PC-3 (cell line): ENCODE data around the gene CNTNAP2. TPM values are rescaled to one million over a fixed set of nuclear protein-coding genes. Genes with fewer than 3 reads are reported as not detected.

ENCODE experiments used
- ATAC-seq: fragments of 200-7000 bp; cut with Tn5 transposase; 2 replicates; pipeline ENCODE4 v1.9.1; 2020; ENCODE audit warnings: mild to moderate bottlenecking, moderate library complexity
- BruUV-seq: library from RNA; stranded (reverse); fragments of 400-500 nt; replicated peaks from 2 replicates; lab custom pipeline; 2021; lab: Mats Ljungman, UMichigan
- CTCF ChIA-PET: fragments of 300-600 bp; sonication (Branson Sonifier 250); formaldehyde crosslinking; loops from one replicate; lab custom pipeline; 2022; ENCODE audit warnings: antibody characterized with exemption; lab: Charles Lee
- POLR2A ChIA-PET: fragments of 300-600 bp; sonication (Branson Sonifier 250); formaldehyde crosslinking; loops from one replicate; lab custom pipeline; 2022; ENCODE audit warnings: antibody characterized with exemption; ENCODE audit not compliant: unreplicated experiment; lab: Charles Lee
- DNase-seq: peaks from one replicate; pipeline ENCODE4 v3.0.0-alpha.2; 2015
- H2AFZ ChIP-seq: fragments of 300-600 bp; sonication (generic); 2 replicates; pipeline ENCODE4 v1.6.0; 2016; ENCODE audit warnings: antibody characterized with exemption, low read length
- H3F3A ChIP-seq: fragments of 300-600 bp; sonication (generic); one replicate; pipeline ENCODE4 v1.6.0; 2017; ENCODE audit warnings: antibody characterized with exemption, low read length, control low read depth, mild to moderate bottlenecking; ENCODE audit not compliant: unreplicated experiment
- H3K27ac ChIP-seq: fragments of 300-600 bp; sonication (generic); 2 replicates; pipeline ENCODE4 v1.5.1; 2016; ENCODE audit warnings: mild to moderate bottlenecking, low read length
- H3K27me3 ChIP-seq: fragments of 300-600 bp; sonication (generic); 2 replicates; pipeline ENCODE4 v1.6.1; 2016; ENCODE audit warnings: low read length, mixed read lengths
- H3K36me3 ChIP-seq: fragments of 300-600 bp; sonication (generic); 2 replicates; pipeline ENCODE4 v1.6.1; 2016; ENCODE audit warnings: low read depth, mixed run types, low read length, mixed read lengths
- H3K4me1 ChIP-seq: fragments of 300-600 bp; sonication (generic); 2 replicates; pipeline ENCODE4 v1.5.1; 2016; ENCODE audit warnings: low read length; ENCODE audit not compliant: insufficient read depth
- H3K4me2 ChIP-seq: fragments of 300-600 bp; sonication (generic); 2 replicates; pipeline ENCODE4 v1.6.0; 2016; ENCODE audit warnings: low read length
- H3K4me3 ChIP-seq: fragments of 300-600 bp; sonication (generic); 2 replicates; pipeline ENCODE4 v1.5.1; 2016; ENCODE audit warnings: mild to moderate bottlenecking, low read length, mixed read lengths
- H3K79me2 ChIP-seq: fragments of 300-600 bp; sonication (generic); 2 replicates; pipeline ENCODE4 v1.6.1; 2017; ENCODE audit warnings: low read length, mixed read lengths
- H3K9ac ChIP-seq: fragments of 300-600 bp; sonication (generic); 2 replicates; pipeline ENCODE4 v1.6.0; 2016; ENCODE audit warnings: mild to moderate bottlenecking, low read length
- H3K9me2 ChIP-seq: fragments of 300-600 bp; sonication (generic); replicated peaks from 2 replicates; pipeline ENCODE4 v1.6.1; 2016; ENCODE audit warnings: mixed run types, low read length, mixed read lengths
- H3K9me3 ChIP-seq: fragments of 300-600 bp; sonication (generic); 2 replicates; pipeline ENCODE4 v1.6.1; 2016; ENCODE audit warnings: low read length, mixed read lengths
- H4K20me1 ChIP-seq: fragments of 300-600 bp; sonication (generic); 2 replicates; pipeline ENCODE4 v1.6.1; 2016; ENCODE audit warnings: low read length, mixed read lengths
- CTCF ChIP-seq: fragments of 300-600 bp; sonication (generic); conservative IDR thresholded peaks from 2 replicates; pipeline ENCODE4 v1.5.1; 2017; ENCODE audit warnings: antibody characterized with exemption, low read depth, mild to moderate bottlenecking, low read length
- EZH2 ChIP-seq: fragments of 300-600 bp; sonication (generic); IDR thresholded peaks from one replicate; pipeline ENCODE4 v1.6.1; 2017; ENCODE audit warnings: antibody characterized with exemption, mild to moderate bottlenecking, low read length; ENCODE audit not compliant: unreplicated experiment
- EZH2phosphoT487 ChIP-seq: fragments of 300-600 bp; sonication (generic); IDR thresholded peaks from 2 replicates; pipeline ENCODE4 v1.6.1; 2018; ENCODE audit warnings: mild to moderate bottlenecking, antibody characterized with exemption, low read length, borderline replicate concordance
- intact Hi-C: fragments of 100-400 bp; cut with micrococcal nuclease; formaldehyde crosslinking; loops from 2 replicates; pipeline ENCODE4 v1.9.0; 2023
- total RNA-seq: library from RNA; depleted of rRNA; stranded (reverse); fragments of >200 nt; gene quantifications from 2 replicates; pipeline ENCODE4 v1.2.3, GENCODE V29; 2014

The CNTNAP2 gene
- total RNA-seq, 1 experiment from 2014 or later, result 1.5 TPM

DNA sequence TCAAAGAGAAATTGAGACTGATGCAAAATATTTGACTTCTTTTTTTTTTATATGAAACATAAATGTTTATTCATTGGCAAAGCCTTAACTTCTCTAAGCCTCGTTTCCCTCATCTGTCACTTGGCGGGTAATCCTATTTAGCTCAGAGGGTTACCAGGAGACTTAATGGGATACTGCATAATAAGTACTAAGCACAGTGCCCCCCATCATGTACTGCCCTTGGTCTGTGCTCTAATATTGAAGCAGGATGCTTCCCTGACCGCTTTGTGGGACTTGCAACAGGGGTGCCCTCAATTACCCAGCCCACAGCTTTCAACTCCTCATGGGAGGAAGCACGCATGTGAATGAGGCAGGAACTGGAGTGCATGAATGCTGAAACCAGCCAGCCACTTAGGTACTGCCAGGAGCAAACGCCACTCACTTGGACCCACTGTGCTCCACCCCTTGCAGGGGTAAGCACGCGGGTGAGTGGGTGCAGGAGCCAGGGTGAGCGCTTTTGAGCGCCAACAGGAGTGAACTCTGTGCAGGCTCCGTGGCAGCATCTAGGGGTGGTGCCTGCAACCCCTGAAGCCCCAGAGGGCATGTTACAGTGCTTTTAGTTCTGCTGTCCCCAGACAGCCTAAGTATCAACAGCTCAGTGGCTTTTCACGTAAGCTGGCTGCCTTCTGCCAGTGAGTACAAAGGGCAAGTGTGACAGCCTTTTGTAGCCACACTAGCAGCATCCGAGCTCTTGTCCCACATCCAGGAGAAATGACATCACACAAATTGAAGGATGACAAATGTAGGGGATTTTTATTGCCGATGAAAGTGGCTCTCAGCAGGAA is 2264.2 kb downstream of the CNTNAP2 start:
- H3K4me3 ChIP-seq, result no peak overlapping the region
- H3K79me2 ChIP-seq, result no peaks in the 10 kb centered on the region
- H4K20me1 ChIP-seq, result no peaks in the 10 kb centered on the region
- no peaks in the 10 kb centered on the region for H3K36me3 ChIP-seq
- H3K9me2 ChIP-seq, result no peaks in the 10 kb centered on the region
- no TSS peak for BruUV-seq
- no peak overlapping the region for H3K27ac ChIP-seq
- H3K27me3 ChIP-seq, result peaks cover 24% of the 10 kb centered on the region
- H3K4me2 ChIP-seq, result no peak overlapping the region
- DNase-seq (no peak), ATAC-seq (no peak)
- no peak overlapping the region for H3K9ac ChIP-seq
- H3F3A ChIP-seq, result no peaks in the 10 kb centered on the region
- intact Hi-C loops, result no loop called here
- no peaks in the 10 kb centered on the region for H3K9me3 ChIP-seq
- no peaks in the 10 kb centered on the region for H3K4me1 ChIP-seq
- CTCF ChIA-PET, result no interaction called here
- no peak for TF ChIP-seq EZH2
- TF ChIP-seq CTCF, result no peak
- TF ChIP-seq EZH2phosphoT487, result no peak
- POLR2A ChIA-PET, result no interaction called here
- no peak overlapping the region for H2AFZ ChIP-seq

DNA sequence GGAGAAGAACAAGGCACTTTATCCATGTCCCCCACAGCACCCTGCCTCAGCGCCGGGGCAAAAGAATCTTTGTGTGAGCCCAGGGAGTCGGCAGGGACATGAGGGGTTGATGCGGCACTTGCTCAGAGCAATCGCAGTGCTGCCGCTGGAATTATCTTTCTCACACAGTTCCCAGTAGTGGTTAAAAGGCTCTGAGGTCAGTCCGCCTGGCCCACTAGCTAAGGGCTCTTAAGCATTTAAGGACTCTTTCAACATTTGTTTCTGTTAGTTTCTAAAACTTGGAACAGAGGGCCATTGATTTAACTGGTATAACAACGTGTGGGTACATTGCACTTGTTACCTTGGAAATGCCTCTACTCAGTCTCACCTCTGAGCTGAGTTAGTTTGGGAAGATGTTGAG is 2266.0 kb downstream of the CNTNAP2 start:
- Histone ChIP-seq H3K4me2 (no peak overlapping the region), H3K9me3 (no peaks in the 10 kb centered on the region), H3K27me3 (peaks cover 24% of the 10 kb centered on the region), H3K9ac (no peak overlapping the region), H3K79me2 (no peaks in the 10 kb centered on the region), H2AFZ (no peak overlapping the region), H3K4me3 (no peak overlapping the region), H3K27ac (no peak overlapping the region), H3F3A (no peaks in the 10 kb centered on the region), H3K9me2 (no peaks in the 10 kb centered on the region), H3K4me1 (no peaks in the 10 kb centered on the region), H4K20me1 (no peaks in the 10 kb centered on the region), H3K36me3 (no peaks in the 10 kb centered on the region)
- DNase-seq (no peak), ATAC-seq (no peak)
- TF ChIP-seq CTCF (no peak), EZH2phosphoT487 (no peak), EZH2 (no peak)
- intact Hi-C loops, result no loop called here
- ChIA-PET POLR2A (no interaction called here), CTCF (no interaction called here)
- no TSS peak for BruUV-seq

GRCh38 chr7:148383651-148384050 is 2267.1 kb downstream of the CNTNAP2 start:
- Histone ChIP-seq H3K27ac (no peak overlapping the region), H3K79me2 (no peaks in the 10 kb centered on the region), H3K27me3 (peaks cover 24% of the 10 kb centered on the region), H3K4me1 (no peaks in the 10 kb centered on the region), H4K20me1 (no peaks in the 10 kb centered on the region), H2AFZ (no peak overlapping the region), H3K9me2 (no peaks in the 10 kb centered on the region), H3F3A (no peaks in the 10 kb centered on the region), H3K9ac (no peak overlapping the region), H3K36me3 (no peaks in the 10 kb centered on the region), H3K4me2 (no peak overlapping the region), H3K4me3 (no peak overlapping the region), H3K9me3 (no peaks in the 10 kb centered on the region)
- no peak for DNase-seq
- no peak for ATAC-seq
- CTCF ChIA-PET, result no interaction called here
- intact Hi-C loops, result no loop called here
- POLR2A ChIA-PET, result no interaction called here
- no TSS peak for BruUV-seq
- TF ChIP-seq CTCF, result no peak
- TF ChIP-seq EZH2phosphoT487, result no peak
- no peak for TF ChIP-seq EZH2
